WTC11 (cell line): Measurements from ENCODE around the gene CEP295NL. TPM values are rescaled to one million over a fixed set of nuclear protein-coding genes. Genes with fewer than 3 reads are reported as not detected.

ENCODE experiments used
- ATAC-seq: fragments of 200-7000 bp; cut with Tn5 transposase; 2 replicates; pipeline ENCODE4 v1.10.0; 2021; ENCODE audit warnings: mild to moderate bottlenecking, moderate library complexity
- CTCF ChIA-PET: fragments of 300-600 bp; sonication (Branson Sonifier 250); formaldehyde crosslinking; loops from one replicate; lab custom pipeline; 2021; ENCODE audit warnings: antibody characterized with exemption; lab: Charles Lee
- POLR2A ChIA-PET: fragments of 350-600 bp; sonication (Branson Sonifier 250); formaldehyde crosslinking; loops from one replicate; lab custom pipeline; 2021; ENCODE audit warnings: antibody characterized with exemption; lab: Charles Lee
- DNase-seq: peaks from one replicate; pipeline ENCODE4 v3.0.0; 2021; ENCODE audit warnings: low spot score
- H3K27ac Mint-ChIP-seq: 2 replicates; pipeline ENCODE4 v1.8.0; 2021; ENCODE audit warnings: mixed read lengths
- H3K27me3 Mint-ChIP-seq: 2 replicates; pipeline ENCODE4 v1.8.0; 2021; ENCODE audit warnings: low read depth, mild to moderate bottlenecking, moderate library complexity, mixed read lengths
- H3K36me3 Mint-ChIP-seq: 2 replicates; pipeline ENCODE4 v1.8.0; 2021; ENCODE audit warnings: mixed read lengths
- H3K4me1 Mint-ChIP-seq: 2 replicates; pipeline ENCODE4 v1.8.0; 2022; ENCODE audit warnings: mixed read lengths
- H3K4me3 Mint-ChIP-seq: 2 replicates; pipeline ENCODE4 v1.8.0; 2021; ENCODE audit warnings: mild to moderate bottlenecking, moderate library complexity, mixed read lengths
- H3K9me3 Mint-ChIP-seq: 2 replicates; pipeline ENCODE4 v1.8.0; 2021; ENCODE audit warnings: mixed read lengths
- FOXK1 ChIP-seq: sonication (generic); formaldehyde crosslinking; IDR thresholded peaks from 2 replicates; pipeline ENCODE4 v1.8.0; 2022; ENCODE audit warnings: mild to moderate bottlenecking, moderate library complexity, missing genetic modification reagents
- NFYB ChIP-seq: sonication (generic); formaldehyde crosslinking; conservative IDR thresholded peaks from 2 replicates; pipeline ENCODE4 v1.8.0; 2022; ENCODE audit warnings: low read depth, missing genetic modification reagents
- NR1H2 ChIP-seq: sonication (generic); formaldehyde crosslinking; IDR thresholded peaks from 2 replicates; pipeline ENCODE4 v1.9.0; 2021; ENCODE audit warnings: mild to moderate bottlenecking, moderate library complexity, missing genetic modification reagents
- NR2C2 ChIP-seq: sonication (generic); formaldehyde crosslinking; IDR thresholded peaks from 2 replicates; pipeline ENCODE4 v1.8.0; 2022; ENCODE audit warnings: mild to moderate bottlenecking, missing genetic modification reagents
- OVOL2 ChIP-seq: fragments of 250-450 bp; sonication (Bioruptor Pico); IDR thresholded peaks from 2 replicates; pipeline ENCODE4 v1.9.0; 2021; ENCODE audit warnings: mild to moderate bottlenecking, borderline replicate concordance
- SOX15 ChIP-seq: fragments of 250-450 bp; sonication (Bioruptor Pico); IDR thresholded peaks from 2 replicates; pipeline ENCODE4 v1.9.0; 2021; ENCODE audit warnings: mild to moderate bottlenecking
- ZNF219 ChIP-seq: sonication (generic); formaldehyde crosslinking; IDR thresholded peaks from 2 replicates; pipeline ENCODE4 v1.8.0; 2023; ENCODE audit warnings: missing genetic modification reagents, mild to moderate bottlenecking, borderline replicate concordance
- ZNF232 ChIP-seq: sonication (generic); formaldehyde crosslinking; IDR thresholded peaks from 2 replicates; pipeline ENCODE4 v1.8.0; 2022; ENCODE audit warnings: mild to moderate bottlenecking, missing genetic modification reagents
- ZNF263 ChIP-seq: sonication (generic); formaldehyde crosslinking; IDR thresholded peaks from 2 replicates; pipeline ENCODE4 v1.8.1; 2022; ENCODE audit warnings: low read depth, mild to moderate bottlenecking, moderate library complexity, missing genetic modification reagents
- ZNF416 ChIP-seq: fragments of 250-450 bp; sonication (Bioruptor Pico); IDR thresholded peaks from 2 replicates; pipeline ENCODE4 v1.9.0; 2021; ENCODE audit warnings: mild to moderate bottlenecking, inconsistent platforms
- ZNF423 ChIP-seq: fragments of 250-450 bp; sonication (Bioruptor Pico); IDR thresholded peaks from 2 replicates; pipeline ENCODE4 v2.1.2; 2022; ENCODE audit warnings: mild to moderate bottlenecking, moderate library complexity
- total RNA-seq: library from RNA; stranded (reverse); gene quantifications from 3 replicates; pipeline ENCODE4 v1.2.3, GENCODE V29; 2021
- TF ChIP-seq, protein P1 (sequence below): sonication (generic); formaldehyde crosslinking; IDR thresholded peaks from 2 replicates; pipeline ENCODE4 v1.8.1; 2022; ENCODE audit warnings: low read depth, mild to moderate bottlenecking, moderate library complexity, missing genetic modification reagents, borderline replicate concordance
- TF ChIP-seq, protein P2 (sequence below): sonication (generic); formaldehyde crosslinking; IDR thresholded peaks from 2 replicates; pipeline ENCODE4 v1.8.0; 2022; ENCODE audit warnings: mild to moderate bottlenecking, missing genetic modification reagents
- TF ChIP-seq, protein P3 (sequence below): sonication (generic); formaldehyde crosslinking; IDR thresholded peaks from 2 replicates; pipeline ENCODE4 v1.8.0; 2023; ENCODE audit warnings: mild to moderate bottlenecking, missing genetic modification reagents
- TF ChIP-seq, protein P4 (sequence below): fragments of 250-450 bp; sonication (Bioruptor Pico); IDR thresholded peaks from 2 replicates; pipeline ENCODE4 v1.8.0; 2021; ENCODE audit warnings: mild to moderate bottlenecking
- TF ChIP-seq, protein P5 (sequence below): sonication (generic); formaldehyde crosslinking; IDR thresholded peaks from 2 replicates; pipeline ENCODE4 v1.8.1; 2023; ENCODE audit warnings: mild to moderate bottlenecking, missing genetic modification reagents
- TF ChIP-seq, protein P6 (sequence below): sonication (generic); formaldehyde crosslinking; IDR thresholded peaks from 2 replicates; pipeline ENCODE4 v1.8.0; 2022; ENCODE audit warnings: mild to moderate bottlenecking, missing genetic modification reagents
- TF ChIP-seq, protein P7 (sequence below): sonication (generic); formaldehyde crosslinking; IDR thresholded peaks from 2 replicates; pipeline ENCODE4 v1.8.0; 2022; ENCODE audit warnings: mild to moderate bottlenecking, missing genetic modification reagents
- TF ChIP-seq, protein P8 (sequence below): sonication (generic); formaldehyde crosslinking; conservative IDR thresholded peaks from 2 replicates; pipeline ENCODE4 v1.8.1; 2022; ENCODE audit warnings: mild to moderate bottlenecking, missing genetic modification reagents

The CEP295NL gene
- total RNA-seq, 1 experiment from 2014 or later = 0.61 TPM

DNA sequence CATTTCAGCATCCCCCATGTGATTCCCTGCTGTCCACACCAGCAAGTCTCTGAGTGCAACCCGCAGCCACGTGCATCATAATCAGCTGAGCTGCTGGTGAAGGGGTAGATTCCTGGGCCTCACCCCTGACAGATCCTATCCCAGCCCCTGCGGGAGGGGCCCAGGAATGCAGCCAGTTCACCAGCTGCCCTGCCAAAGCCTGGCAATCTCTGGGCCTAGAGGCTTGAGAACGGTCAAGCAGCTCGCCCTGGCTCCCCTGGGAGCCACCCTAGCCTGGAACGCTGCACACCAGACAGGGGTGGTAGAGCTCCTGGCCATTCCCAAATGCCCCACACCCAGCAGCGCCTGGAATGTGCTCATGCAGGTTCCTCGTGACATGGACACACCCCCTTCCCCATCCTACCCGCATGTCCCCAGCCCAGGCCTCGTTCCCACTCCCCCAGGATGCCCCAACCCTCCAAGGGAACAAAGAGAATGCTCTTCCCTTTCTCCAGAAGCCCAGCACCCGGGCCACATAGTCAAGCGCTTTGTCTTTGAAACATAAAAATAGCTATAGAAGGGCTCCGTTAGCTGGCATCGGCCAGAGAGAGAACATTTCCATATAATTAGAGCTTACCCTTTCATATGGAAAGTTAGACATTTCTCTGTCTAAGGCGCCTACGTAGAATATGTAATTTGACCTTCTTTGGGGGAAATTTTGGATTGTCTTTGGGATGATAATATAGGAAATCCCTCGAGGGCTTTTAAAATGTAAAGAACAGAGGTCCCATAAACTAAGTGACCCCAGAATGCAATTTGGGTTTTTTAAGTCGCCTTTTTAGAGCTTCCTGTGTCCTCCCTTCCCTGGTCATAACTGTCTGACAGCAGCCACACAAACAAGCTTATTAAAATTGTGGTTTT is 3.4 kb downstream of the CEP295NL start (continued):
- TF ChIP-seq, protein P1, sequence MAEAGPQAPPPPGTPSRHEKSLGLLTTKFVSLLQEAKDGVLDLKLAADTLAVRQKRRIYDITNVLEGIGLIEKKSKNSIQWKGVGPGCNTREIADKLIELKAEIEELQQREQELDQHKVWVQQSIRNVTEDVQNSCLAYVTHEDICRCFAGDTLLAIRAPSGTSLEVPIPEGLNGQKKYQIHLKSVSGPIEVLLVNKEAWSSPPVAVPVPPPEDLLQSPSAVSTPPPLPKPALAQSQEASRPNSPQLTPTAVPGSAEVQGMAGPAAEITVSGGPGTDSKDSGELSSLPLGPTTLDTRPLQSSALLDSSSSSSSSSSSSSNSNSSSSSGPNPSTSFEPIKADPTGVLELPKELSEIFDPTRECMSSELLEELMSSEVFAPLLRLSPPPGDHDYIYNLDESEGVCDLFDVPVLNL (CRISPR knock-in tag) = no peak
- no peak for TF ChIP-seq SOX15
- no peak for TF ChIP-seq FOXK1 (CRISPR knock-in tag)
- TF ChIP-seq, protein P2, sequence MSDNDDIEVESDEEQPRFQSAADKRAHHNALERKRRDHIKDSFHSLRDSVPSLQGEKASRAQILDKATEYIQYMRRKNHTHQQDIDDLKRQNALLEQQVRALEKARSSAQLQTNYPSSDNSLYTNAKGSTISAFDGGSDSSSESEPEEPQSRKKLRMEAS (CRISPR knock-in tag) = peak; percentile 43; the same call in 1 of the 2 replicates
- TF ChIP-seq ZNF423 (CRISPR knock-in tag) = 0 out of 2 replicates have a peak, but pooled peaks have one; percentile 32
- TF ChIP-seq, protein P3, sequence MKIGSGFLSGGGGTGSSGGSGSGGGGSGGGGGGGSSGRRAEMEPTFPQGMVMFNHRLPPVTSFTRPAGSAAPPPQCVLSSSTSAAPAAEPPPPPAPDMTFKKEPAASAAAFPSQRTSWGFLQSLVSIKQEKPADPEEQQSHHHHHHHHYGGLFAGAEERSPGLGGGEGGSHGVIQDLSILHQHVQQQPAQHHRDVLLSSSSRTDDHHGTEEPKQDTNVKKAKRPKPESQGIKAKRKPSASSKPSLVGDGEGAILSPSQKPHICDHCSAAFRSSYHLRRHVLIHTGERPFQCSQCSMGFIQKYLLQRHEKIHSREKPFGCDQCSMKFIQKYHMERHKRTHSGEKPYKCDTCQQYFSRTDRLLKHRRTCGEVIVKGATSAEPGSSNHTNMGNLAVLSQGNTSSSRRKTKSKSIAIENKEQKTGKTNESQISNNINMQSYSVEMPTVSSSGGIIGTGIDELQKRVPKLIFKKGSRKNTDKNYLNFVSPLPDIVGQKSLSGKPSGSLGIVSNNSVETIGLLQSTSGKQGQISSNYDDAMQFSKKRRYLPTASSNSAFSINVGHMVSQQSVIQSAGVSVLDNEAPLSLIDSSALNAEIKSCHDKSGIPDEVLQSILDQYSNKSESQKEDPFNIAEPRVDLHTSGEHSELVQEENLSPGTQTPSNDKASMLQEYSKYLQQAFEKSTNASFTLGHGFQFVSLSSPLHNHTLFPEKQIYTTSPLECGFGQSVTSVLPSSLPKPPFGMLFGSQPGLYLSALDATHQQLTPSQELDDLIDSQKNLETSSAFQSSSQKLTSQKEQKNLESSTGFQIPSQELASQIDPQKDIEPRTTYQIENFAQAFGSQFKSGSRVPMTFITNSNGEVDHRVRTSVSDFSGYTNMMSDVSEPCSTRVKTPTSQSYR = no peak
- TF ChIP-seq, protein P4, sequence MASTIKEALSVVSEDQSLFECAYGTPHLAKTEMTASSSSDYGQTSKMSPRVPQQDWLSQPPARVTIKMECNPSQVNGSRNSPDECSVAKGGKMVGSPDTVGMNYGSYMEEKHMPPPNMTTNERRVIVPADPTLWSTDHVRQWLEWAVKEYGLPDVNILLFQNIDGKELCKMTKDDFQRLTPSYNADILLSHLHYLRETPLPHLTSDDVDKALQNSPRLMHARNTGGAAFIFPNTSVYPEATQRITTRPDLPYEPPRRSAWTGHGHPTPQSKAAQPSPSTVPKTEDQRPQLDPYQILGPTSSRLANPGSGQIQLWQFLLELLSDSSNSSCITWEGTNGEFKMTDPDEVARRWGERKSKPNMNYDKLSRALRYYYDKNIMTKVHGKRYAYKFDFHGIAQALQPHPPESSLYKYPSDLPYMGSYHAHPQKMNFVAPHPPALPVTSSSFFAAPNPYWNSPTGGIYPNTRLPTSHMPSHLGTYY = no peak
- TF ChIP-seq, protein P5, sequence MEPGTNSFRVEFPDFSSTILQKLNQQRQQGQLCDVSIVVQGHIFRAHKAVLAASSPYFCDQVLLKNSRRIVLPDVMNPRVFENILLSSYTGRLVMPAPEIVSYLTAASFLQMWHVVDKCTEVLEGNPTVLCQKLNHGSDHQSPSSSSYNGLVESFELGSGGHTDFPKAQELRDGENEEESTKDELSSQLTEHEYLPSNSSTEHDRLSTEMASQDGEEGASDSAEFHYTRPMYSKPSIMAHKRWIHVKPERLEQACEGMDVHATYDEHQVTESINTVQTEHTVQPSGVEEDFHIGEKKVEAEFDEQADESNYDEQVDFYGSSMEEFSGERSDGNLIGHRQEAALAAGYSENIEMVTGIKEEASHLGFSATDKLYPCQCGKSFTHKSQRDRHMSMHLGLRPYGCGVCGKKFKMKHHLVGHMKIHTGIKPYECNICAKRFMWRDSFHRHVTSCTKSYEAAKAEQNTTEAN (CRISPR knock-in tag) = no peak

DNA sequence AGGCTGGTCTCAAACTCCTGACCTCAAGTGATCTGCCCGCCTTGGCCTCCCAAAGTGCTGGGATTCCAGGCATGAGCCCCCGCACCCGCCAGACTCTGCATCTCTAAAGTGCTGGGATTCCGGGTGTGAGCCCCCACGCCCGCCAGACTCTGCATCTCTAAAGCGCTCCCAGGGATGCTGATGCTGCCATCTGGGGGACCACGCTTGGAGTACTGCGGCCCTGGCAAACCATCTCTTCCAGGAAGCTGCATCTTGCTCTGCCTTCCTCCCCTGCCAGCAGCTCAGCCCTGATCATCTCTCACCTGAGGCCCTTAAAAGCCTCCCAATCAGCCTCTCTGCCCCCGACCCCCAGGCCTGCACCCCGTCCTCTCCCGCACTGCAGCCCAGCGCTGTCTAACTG is 4.1 kb downstream of the CEP295NL start:
- no peak overlapping the region for H3K4me3 Mint-ChIP-seq
- peaks cover 24% of the 10 kb centered on the region for H3K4me1 Mint-ChIP-seq
- POLR2A ChIA-PET = interaction anchor here (0.7 kb wide), 1 partner anchor 24 kb away, joined by 4 read pairs; no protein-coding TSS in a partner anchor

DNA sequence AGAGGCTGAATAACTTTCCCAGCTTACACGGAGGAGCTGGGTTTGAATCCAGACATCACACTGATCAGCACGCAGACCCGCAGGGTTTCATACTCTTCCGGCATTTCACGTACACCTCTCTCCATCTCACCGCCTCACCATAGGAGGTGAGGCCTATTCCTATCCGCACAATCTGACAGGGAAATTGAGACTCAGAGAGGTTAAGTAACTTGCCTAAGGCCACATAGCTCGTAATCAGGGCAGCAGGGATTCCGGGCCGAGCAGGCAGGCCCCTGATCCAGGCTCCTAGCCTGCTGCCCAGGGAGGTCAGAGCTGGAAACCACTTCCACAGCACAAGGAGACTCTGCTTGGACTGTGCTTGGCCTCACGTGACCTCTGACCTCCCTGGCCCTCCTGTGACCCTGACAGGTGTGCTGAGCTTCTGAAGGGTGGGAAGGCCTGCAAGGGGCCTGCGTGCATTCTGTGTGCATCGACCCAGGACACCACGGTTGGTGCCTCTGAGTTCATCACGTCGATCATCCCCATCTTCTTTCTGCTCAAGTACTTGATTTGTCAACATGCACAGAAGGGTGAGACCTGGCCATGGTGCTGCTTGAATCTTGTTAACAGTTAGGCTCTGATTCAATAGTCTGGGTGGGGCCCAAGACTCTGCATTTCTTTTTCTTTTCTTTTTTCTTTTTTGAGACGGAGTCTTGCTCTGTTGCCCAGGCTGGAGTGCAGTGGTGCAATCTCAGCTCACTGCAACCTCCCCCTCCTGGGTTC is 4.7 kb downstream of the CEP295NL start:
- ChIA-PET POLR2A (interaction anchor here (0.6 kb wide), 1 partner anchor 325 kb away, joined by 3 read pairs; no protein-coding TSS in a partner anchor), CTCF (interaction anchor here (0.5 to 2.3 kb wide), 5 partner anchors 15 to 692 kb away, joined by 4 to 10 read pairs (median 6); no protein-coding TSS in a partner anchor)
- no peak overlapping the region for H3K4me3 Mint-ChIP-seq
- ATAC-seq (no peak), DNase-seq (no peak)
- H3K27ac Mint-ChIP-seq = no peak overlapping the region; the same call in 1 of the 2 replicates
- H3K36me3 Mint-ChIP-seq = no peaks in the 10 kb centered on the region
- peaks cover 21% of the 10 kb centered on the region for H3K4me1 Mint-ChIP-seq
- H3K27me3 Mint-ChIP-seq = no peaks in the 10 kb centered on the region
- H3K9me3 Mint-ChIP-seq = no peaks in the 10 kb centered on the region
- TF ChIP-seq ZNF232 (CRISPR knock-in tag) (no peak), ZNF416 (no peak), OVOL2 (no peak), ZNF219 (no peak), NR2C2 (CRISPR knock-in tag) (no peak)
- TF ChIP-seq, protein P6, sequence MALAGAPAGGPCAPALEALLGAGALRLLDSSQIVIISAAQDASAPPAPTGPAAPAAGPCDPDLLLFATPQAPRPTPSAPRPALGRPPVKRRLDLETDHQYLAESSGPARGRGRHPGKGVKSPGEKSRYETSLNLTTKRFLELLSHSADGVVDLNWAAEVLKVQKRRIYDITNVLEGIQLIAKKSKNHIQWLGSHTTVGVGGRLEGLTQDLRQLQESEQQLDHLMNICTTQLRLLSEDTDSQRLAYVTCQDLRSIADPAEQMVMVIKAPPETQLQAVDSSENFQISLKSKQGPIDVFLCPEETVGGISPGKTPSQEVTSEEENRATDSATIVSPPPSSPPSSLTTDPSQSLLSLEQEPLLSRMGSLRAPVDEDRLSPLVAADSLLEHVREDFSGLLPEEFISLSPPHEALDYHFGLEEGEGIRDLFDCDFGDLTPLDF (CRISPR knock-in tag) = no peak
- TF ChIP-seq, protein P7, sequence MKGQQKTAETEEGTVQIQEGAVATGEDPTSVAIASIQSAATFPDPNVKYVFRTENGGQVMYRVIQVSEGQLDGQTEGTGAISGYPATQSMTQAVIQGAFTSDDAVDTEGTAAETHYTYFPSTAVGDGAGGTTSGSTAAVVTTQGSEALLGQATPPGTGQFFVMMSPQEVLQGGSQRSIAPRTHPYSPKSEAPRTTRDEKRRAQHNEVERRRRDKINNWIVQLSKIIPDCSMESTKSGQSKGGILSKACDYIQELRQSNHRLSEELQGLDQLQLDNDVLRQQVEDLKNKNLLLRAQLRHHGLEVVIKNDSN = no peak

More for the DNA sequence above, 4.1 kb downstream of the CEP295NL start:
- Mint-ChIP-seq H3K9me3 (no peaks in the 10 kb centered on the region), H3K36me3 (no peaks in the 10 kb centered on the region), H3K27ac (peak overlapping the region; percentile 39; the same call in 1 of the 2 replicates), H3K27me3 (no peaks in the 10 kb centered on the region)
- CTCF ChIA-PET = interaction anchor here (0.8 to 2.3 kb wide), 8 partner anchors 15 to 765 kb away, joined by 3 to 10 read pairs (median 4); no protein-coding TSS in a partner anchor
- ATAC-seq (peak; percentile 9; the same call in 1 of the 2 replicates), DNase-seq (no peak)
- no peak for TF ChIP-seq ZNF263 (CRISPR knock-in tag)
- TF ChIP-seq ZNF219 = no peak
- no peak for TF ChIP-seq NR1H2
- no peak for TF ChIP-seq ZNF423 (CRISPR knock-in tag)
- TF ChIP-seq, protein P8, sequence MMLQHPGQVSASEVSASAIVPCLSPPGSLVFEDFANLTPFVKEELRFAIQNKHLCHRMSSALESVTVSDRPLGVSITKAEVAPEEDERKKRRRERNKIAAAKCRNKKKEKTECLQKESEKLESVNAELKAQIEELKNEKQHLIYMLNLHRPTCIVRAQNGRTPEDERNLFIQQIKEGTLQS (CRISPR knock-in tag) = no peak
- TF ChIP-seq NFYB (CRISPR knock-in tag) = no peak
